Aorta (tissue), 5 donors: ENCODE data around the gene DAB2IP. TPM values are rescaled to one million over a fixed set of nuclear protein-coding genes. Genes with fewer than 3 reads are reported as not detected.
"Not testable (repeated sequence)": the region's sequence is repeated elsewhere in the genome, so short reads cannot be mapped to it uniquely, and the experiment has no call there.

ENCODE experiments used
- ATAC-seq: fragments of 200-7000 bp; cut with Tn5 transposase; one replicate; pipeline ENCODE4 v1.9.1; 2022; ENCODE audit warnings: moderate library complexity; ENCODE audit not compliant: low FRiP score
- DNase-seq, 2 donors: peaks; one replicate each; pipeline ENCODE4 v3.0.0-alpha.2; 2020
- H3K27ac ChIP-seq, 2 donors: one replicate each; pipeline ENCODE4 v1.5.1; 2013; ENCODE audit warnings: low read length in 2 of 2, mild to moderate bottlenecking in 2 of 2, moderate library complexity in 2 of 2, control low read depth in 1 of 2, inconsistent platforms in 1 of 2, low read depth in 1 of 2
- H3K27me3 ChIP-seq, 2 donors: one replicate each; pipeline ENCODE4 v1.6.1; 2013; ENCODE audit warnings: control low read depth in 1 of 2, low read length in 1 of 2, mild to moderate bottlenecking in 1 of 2, moderate library complexity in 1 of 2; ENCODE audit not compliant: insufficient read depth in 2 of 2, control insufficient read depth in 1 of 2
- H3K36me3 ChIP-seq, 2 donors: one replicate each; pipeline ENCODE4 v1.6.1; 2013; ENCODE audit warnings: control low read depth in 1 of 2, low read length in 1 of 2, mild to moderate bottlenecking in 1 of 2; ENCODE audit not compliant: insufficient read depth in 2 of 2, control insufficient read depth in 1 of 2
- H3K4me1 ChIP-seq, 2 donors: one replicate each; pipeline ENCODE4 v1.6.1; 2013; ENCODE audit warnings: low read length in 2 of 2, control low read depth in 1 of 2, mild to moderate bottlenecking in 1 of 2, moderate library complexity in 1 of 2; ENCODE audit not compliant: insufficient read depth in 2 of 2, control insufficient read depth in 1 of 2
- H3K4me3 ChIP-seq, 2 donors: one replicate each; pipeline ENCODE4 v1.5.1; 2013; ENCODE audit warnings: low read length in 2 of 2, control low read depth in 1 of 2, mild to moderate bottlenecking in 1 of 2
- H3K9me3 ChIP-seq: one replicate; pipeline ENCODE4 v1.6.1; 2013; ENCODE audit warnings: mild to moderate bottlenecking, low read length; ENCODE audit not compliant: control insufficient read depth
- WGBS, 2 donors: extraction: QIAGEN DNeasy Blood & Tissue Kit; methylation state at CpG; one replicate each; pipeline ENCODE4 v1.1.7; 2013; 5-methylcytosine and 5-hydroxymethylcytosine counted together
- intact Hi-C, 2 donors: fragments of 100-400 bp; cut with DNase I; formaldehyde crosslinking; loops; one replicate each; pipeline versions ENCODE4 v1.14.2 to v1.15.0; 2022
- polyA plus RNA-seq, 2 donors: library from polyadenylated mRNA; stranded (reverse); fragments of 200-250 nt; gene quantifications; one replicate each; pipeline ENCODE4 v1.2.3, GENCODE V29; 2013
- total RNA-seq, 2 donors: library from RNA; stranded (reverse); fragmentation: NEBNext Ultra II Directional; extraction: Animal tissue kit (Norgen Biotek cat#: 25700); gene quantifications; one replicate each; pipeline ENCODE4 v1.2.1, GENCODE V29; 2021
- donor health status: healthy with polysubstance abuse.
- donor health status: Bipolar disorder and iron deficiency.
- donor health status: DM: no; HTN: no; CAD: no.
- donor health status: DM: no; HTN: no; CAD: no.
- donor health status: DM: yes; HTN: yes; CAD: no.

DAB2IP gene
- total and polyA plus RNA-seq, 4 donors, result 12.0 to 75.4 (median 51.4) TPM

GRCh38 chr9:121622387-121623203 is 28.8 kb upstream of the DAB2IP start:
- intact Hi-C loops, result no loop called here
- H3K9me3 ChIP-seq, result no peaks in the 10 kb centered on the region
- H3K27ac ChIP-seq, result no peak overlapping the region
- DNase-seq (no peak), ATAC-seq (no peak)
- WGBS, 2 donors, result 87% methylated on average over 14 of the region's 14 CpGs
- H3K27me3 ChIP-seq, result no peaks in the 10 kb centered on the region
- H3K36me3 ChIP-seq, result no peaks in the 10 kb centered on the region
- H3K4me3 ChIP-seq, result no peak overlapping the region
- no peaks in the 10 kb centered on the region for H3K4me1 ChIP-seq

- H3K4me1 ChIP-seq, H3K27ac ChIP-seq: not testable (repeated sequence)
These were observed 28.0 kb upstream of the DAB2IP start for GRCh38 chr9:121623430-121623829.

DNA sequence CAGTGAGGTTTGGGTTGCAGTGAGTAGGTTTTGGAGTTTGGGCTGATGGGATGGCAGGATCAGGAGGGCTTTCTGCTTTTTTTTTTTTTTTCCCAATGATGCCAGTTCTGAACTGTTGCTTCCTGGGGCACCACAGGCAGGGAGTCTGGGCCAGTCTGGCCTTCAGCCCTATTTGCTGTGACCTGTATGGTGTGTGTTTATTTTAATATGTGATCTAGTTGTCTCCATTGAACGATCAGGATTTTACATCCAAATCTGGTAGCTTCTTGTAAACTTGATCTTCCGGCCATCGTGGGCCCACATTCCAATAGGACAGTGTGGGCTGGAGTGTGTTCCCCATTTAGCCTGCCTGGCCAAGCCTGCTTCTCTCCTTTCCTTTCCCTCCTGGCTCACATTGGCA is 25.8 kb upstream of the DAB2IP start:
- 57 to 60% methylated on average over 3 of the region's 3 CpGs for WGBS, 2 donors
- no peak for DNase-seq
- Histone ChIP-seq H3K27me3 (no peaks in the 10 kb centered on the region), H3K36me3 (no peaks in the 10 kb centered on the region), H3K9me3 (no peaks in the 10 kb centered on the region), H3K4me1 (no peaks in the 10 kb centered on the region), H3K4me3 (no peak overlapping the region), H3K27ac (no peak overlapping the region)
- ATAC-seq, result no peak
- intact Hi-C loops, result no loop called here

More at GRCh38 chr9:121623430-121623829, 28.0 kb upstream of the DAB2IP start:
- WGBS, 2 donors, result 94 to 98% methylated on average over 2 of the region's 2 CpGs
- DNase-seq, H3K9me3 ChIP-seq, intact Hi-C loops, ATAC-seq, H3K4me3 ChIP-seq, H3K36me3 ChIP-seq, H3K27me3 ChIP-seq: not testable (repeated sequence)

GRCh38 chr9:121626012-121626411 is 25.4 kb upstream of the DAB2IP start:
- H3K36me3 ChIP-seq, result no peaks in the 10 kb centered on the region
- intact Hi-C loops, result no loop called here
- H3K27me3 ChIP-seq, result no peaks in the 10 kb centered on the region
- DNase-seq, result no peak
- WGBS, 2 donors, result 66 to 70% methylated on average over 4 of the region's 4 CpGs
- no peak for ATAC-seq
- no peaks in the 10 kb centered on the region for H3K4me1 ChIP-seq
- no peak overlapping the region for H3K4me3 ChIP-seq
- no peak overlapping the region for H3K27ac ChIP-seq
- no peaks in the 10 kb centered on the region for H3K9me3 ChIP-seq

- H3K9me3 ChIP-seq, result no peaks in the 10 kb centered on the region
- H3K36me3 ChIP-seq, result no peaks in the 10 kb centered on the region
- WGBS, 2 donors, result 82 to 85% methylated on average over 6 of the region's 6 CpGs
- no peaks in the 10 kb centered on the region for H3K4me1 ChIP-seq
- intact Hi-C loops, result no loop called here
- no peak overlapping the region for H3K27ac ChIP-seq
- DNase-seq (no peak), ATAC-seq (no peak)
- no peak overlapping the region for H3K4me3 ChIP-seq
- no peaks in the 10 kb centered on the region for H3K27me3 ChIP-seq
These were observed 24.0 kb upstream of the DAB2IP start for GRCh38 chr9:121627427-121627826.

DNA sequence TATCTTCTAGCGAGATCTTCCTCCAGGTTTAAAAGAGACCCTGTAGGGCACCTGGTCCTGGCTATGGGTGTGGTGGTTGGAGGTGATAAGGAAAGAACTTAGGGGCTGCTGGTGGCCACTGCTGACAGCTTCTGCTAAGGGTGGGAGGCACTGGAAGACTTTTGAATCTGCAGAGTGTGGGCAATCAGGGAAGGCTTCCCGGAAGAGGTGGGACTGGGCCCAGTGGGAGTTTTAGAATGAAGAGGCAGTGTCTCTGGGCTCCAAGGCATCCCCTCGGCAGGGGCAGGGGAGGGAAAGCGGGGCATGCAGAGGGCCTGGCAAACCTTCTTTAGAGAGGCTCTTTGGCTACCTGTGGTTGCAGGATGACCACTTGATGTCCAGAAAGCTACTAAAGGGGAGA is 23.0 kb upstream of the DAB2IP start:
- intact Hi-C loops, result no loop called here
- Histone ChIP-seq H3K4me3 (no peak overlapping the region), H3K36me3 (no peaks in the 10 kb centered on the region), H3K27me3 (no peaks in the 10 kb centered on the region), H3K27ac (no peak overlapping the region), H3K4me1 (no peaks in the 10 kb centered on the region), H3K9me3 (no peaks in the 10 kb centered on the region)
- 95% methylated on average over 4 of the region's 4 CpGs for WGBS, 2 donors
- ATAC-seq (no peak), DNase-seq (no peak)

DNA sequence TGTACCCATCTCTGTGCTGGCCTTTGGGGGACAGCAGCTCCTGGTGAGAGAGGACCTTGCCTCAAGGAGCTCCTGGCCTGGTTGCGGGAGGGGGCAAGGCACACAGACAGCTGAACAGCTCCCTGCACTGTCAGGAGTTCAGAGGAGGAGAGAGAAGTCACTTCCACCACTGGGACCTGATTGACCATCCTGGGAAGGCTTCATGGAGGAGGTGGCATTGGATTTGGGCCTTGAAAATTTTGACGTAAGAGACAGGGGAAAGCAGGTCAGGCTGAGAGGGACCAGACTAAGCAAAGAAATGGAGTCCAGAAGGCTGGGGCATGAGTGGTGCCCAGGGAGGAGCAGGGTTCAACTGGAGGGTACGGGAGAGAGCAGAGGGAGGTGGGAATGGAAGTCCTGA is 20.3 kb upstream of the DAB2IP start:
- no peak for DNase-seq
- no peaks in the 10 kb centered on the region for H3K36me3 ChIP-seq
- H3K27me3 ChIP-seq, result no peaks in the 10 kb centered on the region
- WGBS, 2 donors, result 94 to 96% methylated on average over 3 of the region's 3 CpGs
- H3K4me1 ChIP-seq, result no peaks in the 10 kb centered on the region
- intact Hi-C loops, result loop anchor here in 1 of 2 donors (10.0 kb wide), 1 partner anchor 54 kb away; no protein-coding TSS in a partner anchor
- H3K27ac ChIP-seq, result no peak overlapping the region
- H3K9me3 ChIP-seq, result no peaks in the 10 kb centered on the region
- ATAC-seq, result no peak
- H3K4me3 ChIP-seq, result no peak overlapping the region

- no peaks in the 10 kb centered on the region for H3K9me3 ChIP-seq
- no peaks in the 10 kb centered on the region for H3K27me3 ChIP-seq
- 90 to 93% methylated on average over 18 of the region's 18 CpGs for WGBS, 2 donors
- intact Hi-C loops, result loop anchor here in 1 of 2 donors (10.0 kb wide), 1 partner anchor 53 kb away; no protein-coding TSS in a partner anchor
- ATAC-seq (no peak), DNase-seq (no peak)
- H3K4me1 ChIP-seq, result no peaks in the 10 kb centered on the region
- H3K27ac ChIP-seq, result no peak overlapping the region
- no peak overlapping the region for H3K4me3 ChIP-seq
- H3K36me3 ChIP-seq, result no peaks in the 10 kb centered on the region
These were observed 19.4 kb upstream of the DAB2IP start for GRCh38 chr9:121631978-121632418.

GRCh38 chr9:121633119-121633714 is 18.2 kb upstream of the DAB2IP start:
- H3K4me1 ChIP-seq, result no peaks in the 10 kb centered on the region
- intact Hi-C loops, result loop anchor here in 1 of 2 donors (10.0 kb wide), 1 partner anchor 52 kb away; no protein-coding TSS in a partner anchor
- DNase-seq, result no peak

More at GRCh38 chr9:121633119-121633714, 18.2 kb upstream of the DAB2IP start:
- Histone ChIP-seq H3K27ac (no peak overlapping the region), H3K4me3 (no peak overlapping the region), H3K27me3 (no peaks in the 10 kb centered on the region), H3K9me3 (no peaks in the 10 kb centered on the region), H3K36me3 (no peaks in the 10 kb centered on the region)
- 82 to 85% methylated on average over 9 of the region's 9 CpGs for WGBS, 2 donors
- ATAC-seq, result no peak
